DND-41 (cell line): Measurements from ENCODE around the gene ZBP1.

Experiments used
- ATAC-seq: fragments of 200-7000 bp; cut with Tn5 transposase; 3 replicates; pipeline ENCODE4 v1.9.1; 2021; ENCODE audit warnings: low read depth; ENCODE audit not compliant: insufficient read depth
- DNase-seq: peaks from one replicate; pipeline ENCODE4 v3.0.0-alpha.2; 2020
- H2AFZ ChIP-seq: 2 replicates; pipeline ENCODE4 v1.6.0; 2012; ENCODE audit warnings: low read depth, low read length
- H3K27ac ChIP-seq: 2 replicates; pipeline ENCODE4 v1.5.1; 2012; ENCODE audit warnings: low read length, inconsistent platforms
- H3K27me3 ChIP-seq: fragments of 200-600 bp; sonication (generic); 2 replicates; pipeline ENCODE4 v1.6.0; 2012; ENCODE audit warnings: low read length, mild to moderate bottlenecking, inconsistent platforms; ENCODE audit not compliant: insufficient read depth, poor library complexity
- H3K36me3 ChIP-seq: 2 replicates; pipeline ENCODE4 v1.5.1; 2012; ENCODE audit warnings: low read length, inconsistent platforms; ENCODE audit not compliant: insufficient read depth
- H3K4me1 ChIP-seq: 2 replicates; pipeline ENCODE4 v1.5.1; 2012; ENCODE audit warnings: mild to moderate bottlenecking, low read length; ENCODE audit not compliant: insufficient read depth
- H3K4me2 ChIP-seq: 2 replicates; pipeline ENCODE4 v1.6.0; 2012; ENCODE audit warnings: mild to moderate bottlenecking, moderate library complexity, low read length, inconsistent platforms; ENCODE audit not compliant: insufficient read depth
- H3K4me3 ChIP-seq, 2 experiments: fragments of 200-600 bp in 1 of 2; shearing (Covaris generic) in 1 of 2; 2 replicates each; pipeline ENCODE4 v1.5.1; 2012 to 2016; ENCODE audit warnings: inconsistent platforms in 2 of 2, low read length in 2 of 2, mild to moderate bottlenecking in 2 of 2, low read depth in 1 of 2, moderate library complexity in 1 of 2
- H3K79me2 ChIP-seq: 2 replicates; pipeline ENCODE4 v1.6.0; 2012; ENCODE audit warnings: low read length, inconsistent platforms; ENCODE audit not compliant: insufficient read depth
- H3K9ac ChIP-seq: 2 replicates; pipeline ENCODE4 v1.6.0; 2012; ENCODE audit warnings: low read depth, mild to moderate bottlenecking, inconsistent platforms, low read length, moderate library complexity
- H3K9me3 ChIP-seq: 2 replicates; pipeline ENCODE4 v1.5.1; 2012; ENCODE audit warnings: low read length, moderate library complexity, mild to moderate bottlenecking, inconsistent platforms; ENCODE audit not compliant: insufficient read depth, severe bottlenecking
- H4K20me1 ChIP-seq: 2 replicates; pipeline ENCODE4 v1.6.0; 2012; ENCODE audit warnings: low read length; ENCODE audit not compliant: insufficient read depth
- EZH2 ChIP-seq: IDR thresholded peaks from 3 replicates; pipeline ENCODE4 v1.6.1; 2012; ENCODE audit warnings: borderline replicate concordance, low read depth, mild to moderate bottlenecking, moderate library complexity, low read length, inconsistent platforms; ENCODE audit not compliant: severe bottlenecking
- TF ChIP-seq, protein P1 (sequence below): IDR thresholded peaks from 2 replicates; pipeline ENCODE4 v1.5.1; 2012; ENCODE audit warnings: borderline replicate concordance, low read length, moderate library complexity, mild to moderate bottlenecking; ENCODE audit not compliant: poor library complexity, severe bottlenecking; ENCODE audit errors: extremely low read depth

Gene ZBP1

DNA sequence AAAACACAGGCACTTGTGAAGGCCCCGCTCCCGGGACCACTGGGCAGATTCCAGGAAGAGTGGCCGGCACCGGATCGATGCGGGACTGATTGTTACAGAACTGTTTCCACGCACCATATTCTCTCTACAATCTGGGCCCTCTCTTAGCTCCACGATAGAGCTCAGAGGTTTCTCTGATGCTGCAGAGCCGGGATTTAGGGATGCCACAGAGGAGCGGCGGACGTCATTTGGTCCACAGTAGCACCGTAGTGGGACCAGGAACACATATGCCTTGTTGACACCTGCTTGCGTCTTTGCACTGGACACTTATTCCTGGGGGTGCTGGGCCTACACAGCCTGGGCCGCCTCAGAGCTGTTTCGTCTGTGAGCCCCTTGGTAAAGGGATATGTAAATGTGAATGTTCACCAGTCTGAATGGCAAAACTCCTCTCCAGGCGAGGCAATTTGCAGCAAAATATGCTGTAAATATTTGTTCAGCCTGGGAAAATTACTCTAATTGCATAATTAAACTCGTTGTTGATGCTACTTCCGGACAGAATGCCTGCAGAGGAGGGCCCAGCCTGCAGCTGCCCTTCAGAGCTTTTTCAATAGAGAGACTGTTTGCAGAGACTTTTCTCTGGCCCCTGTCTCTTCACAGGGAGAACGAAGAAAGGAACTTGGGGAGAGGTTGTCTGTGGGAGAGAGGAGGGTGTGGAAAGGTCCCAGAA, 49.9 kb downstream of the ZBP1 start:
- no peaks in the 10 kb centered on the region for H3K4me1 ChIP-seq
- TF ChIP-seq, protein P1, sequence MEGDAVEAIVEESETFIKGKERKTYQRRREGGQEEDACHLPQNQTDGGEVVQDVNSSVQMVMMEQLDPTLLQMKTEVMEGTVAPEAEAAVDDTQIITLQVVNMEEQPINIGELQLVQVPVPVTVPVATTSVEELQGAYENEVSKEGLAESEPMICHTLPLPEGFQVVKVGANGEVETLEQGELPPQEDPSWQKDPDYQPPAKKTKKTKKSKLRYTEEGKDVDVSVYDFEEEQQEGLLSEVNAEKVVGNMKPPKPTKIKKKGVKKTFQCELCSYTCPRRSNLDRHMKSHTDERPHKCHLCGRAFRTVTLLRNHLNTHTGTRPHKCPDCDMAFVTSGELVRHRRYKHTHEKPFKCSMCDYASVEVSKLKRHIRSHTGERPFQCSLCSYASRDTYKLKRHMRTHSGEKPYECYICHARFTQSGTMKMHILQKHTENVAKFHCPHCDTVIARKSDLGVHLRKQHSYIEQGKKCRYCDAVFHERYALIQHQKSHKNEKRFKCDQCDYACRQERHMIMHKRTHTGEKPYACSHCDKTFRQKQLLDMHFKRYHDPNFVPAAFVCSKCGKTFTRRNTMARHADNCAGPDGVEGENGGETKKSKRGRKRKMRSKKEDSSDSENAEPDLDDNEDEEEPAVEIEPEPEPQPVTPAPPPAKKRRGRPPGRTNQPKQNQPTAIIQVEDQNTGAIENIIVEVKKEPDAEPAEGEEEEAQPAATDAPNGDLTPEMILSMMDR, result no peak
- TF ChIP-seq EZH2, result no peak
- H3K4me3 ChIP-seq, result no peak overlapping the region
- H2AFZ ChIP-seq, result no peak overlapping the region
- H3K27ac ChIP-seq, result no peak overlapping the region
- H4K20me1 ChIP-seq, result peaks cover 13% of the 10 kb centered on the region; the same call in 1 of the 2 replicates
- DNase-seq, result no peak
- H3K27me3 ChIP-seq, result peaks cover 37% of the 10 kb centered on the region
- no peak overlapping the region for H3K9ac ChIP-seq
- H3K36me3 ChIP-seq, result no peaks in the 10 kb centered on the region
- H3K79me2 ChIP-seq, result no peaks in the 10 kb centered on the region
- H3K4me2 ChIP-seq, result no peak overlapping the region
- ATAC-seq, result no peak
- H3K9me3 ChIP-seq, result no peaks in the 10 kb centered on the region

DNA sequence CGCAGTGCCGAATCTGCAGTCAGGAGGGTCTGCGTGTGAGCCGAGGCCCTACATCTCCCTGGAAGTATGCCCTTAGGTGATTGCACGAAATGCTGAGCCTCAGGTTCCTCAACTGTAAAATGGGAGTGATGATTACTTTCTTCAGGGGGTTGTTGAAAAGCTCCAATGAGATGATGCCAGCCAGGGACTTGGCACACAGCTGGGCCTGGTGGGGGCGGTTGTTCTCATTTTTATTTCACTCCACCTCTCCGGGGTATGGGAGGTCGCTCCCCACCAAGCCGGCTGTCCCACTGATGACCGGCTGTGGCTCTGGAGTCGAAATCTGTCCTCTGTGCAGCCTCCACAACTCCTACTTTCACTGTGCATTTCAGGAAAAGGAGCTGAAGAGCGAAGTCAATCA, 51.3 kb downstream of the ZBP1 start:
- no peak for ATAC-seq
- no peaks in the 10 kb centered on the region for H3K9me3 ChIP-seq
- H3K4me3 ChIP-seq, result no peak overlapping the region
- no peaks in the 10 kb centered on the region for H3K4me1 ChIP-seq
- no peak overlapping the region for H3K9ac ChIP-seq
- H3K36me3 ChIP-seq, result no peaks in the 10 kb centered on the region
- no peak overlapping the region for H3K4me2 ChIP-seq
- no peak overlapping the region for H2AFZ ChIP-seq
- peaks cover 13% of the 10 kb centered on the region; the same call in 1 of the 2 replicates for H4K20me1 ChIP-seq
- peaks cover 36% of the 10 kb centered on the region for H3K27me3 ChIP-seq
- no peak for TF ChIP-seq EZH2
- TF ChIP-seq, protein P1, result no peak
- no peaks in the 10 kb centered on the region for H3K79me2 ChIP-seq
- no peak overlapping the region for H3K27ac ChIP-seq
- no peak for DNase-seq

DNA sequence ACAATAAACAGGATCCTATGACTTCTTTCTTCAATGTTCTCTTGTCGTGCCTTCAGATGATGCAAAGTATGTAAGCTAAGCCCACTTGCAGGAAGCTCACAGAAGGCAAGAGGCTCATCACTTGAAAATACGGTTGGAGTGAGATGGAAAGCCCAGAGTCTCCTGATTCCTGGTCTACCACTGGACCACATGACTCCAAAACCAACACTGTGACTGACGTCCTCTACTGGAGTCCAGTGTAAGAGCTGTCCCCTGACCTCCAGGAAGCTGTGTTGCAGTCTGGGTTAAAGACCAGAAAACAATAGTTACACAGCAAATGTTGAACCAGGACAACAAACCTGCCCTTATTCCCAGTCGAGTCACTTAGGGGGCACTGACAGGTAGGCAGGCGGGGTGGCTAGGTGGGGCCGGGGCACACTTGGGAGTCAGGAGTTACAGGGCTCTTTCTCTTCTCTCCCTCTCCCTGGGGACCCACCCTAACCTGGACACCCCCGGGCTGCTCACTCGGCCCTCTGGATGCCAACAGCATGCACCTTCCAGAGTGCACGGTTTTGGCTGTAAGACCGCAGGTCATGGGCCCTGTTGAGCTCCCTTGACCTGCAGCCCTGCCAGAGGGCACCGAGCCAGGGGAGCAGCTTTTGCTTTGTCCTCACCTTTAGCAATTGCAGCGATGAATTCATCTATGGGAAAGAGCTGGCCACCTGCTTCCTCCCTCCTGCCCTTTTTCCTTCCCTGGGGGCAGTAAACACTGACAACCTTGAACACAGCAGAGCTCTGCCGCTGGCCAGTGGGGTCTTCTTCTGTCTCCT, 51.9 kb downstream of the ZBP1 start:
- Histone ChIP-seq H3K9me3 (no peaks in the 10 kb centered on the region), H3K9ac (no peak overlapping the region), H3K4me2 (no peak overlapping the region), H3K27ac (no peak overlapping the region), H2AFZ (no peak overlapping the region), H3K79me2 (no peaks in the 10 kb centered on the region), H3K4me1 (no peaks in the 10 kb centered on the region), H3K4me3 (no peak overlapping the region), H3K27me3 (peaks cover 30% of the 10 kb centered on the region), H3K36me3 (no peaks in the 10 kb centered on the region), H4K20me1 (peaks cover 13% of the 10 kb centered on the region; the same call in 1 of the 2 replicates)
- TF ChIP-seq EZH2, result no peak
- TF ChIP-seq, protein P1, result no peak
- no peak for ATAC-seq
- DNase-seq, result no peak
